GM13976 (cell line): Measurements from ENCODE around the gene BLTP2.

Source experiments
- DNase-seq: peaks from one replicate; pipeline ENCODE4 v3.0.0; 2012; ENCODE audit warnings: low spot score
- in situ Hi-C: fragments of 300-500 bp; cut with MboI; formaldehyde crosslinking; loops from one replicate; pipeline ENCODE4 v1.12.0; 2022; ENCODE audit warnings: low sequenced_read_pairs, mixed read lengths, inconsistent platforms; ENCODE audit not compliant: unreplicated experiment
- TF ChIP-seq, protein P1 (sequence below): IDR thresholded peaks from 2 replicates; pipeline ENCODE4 v1.5.1; 2012; ENCODE audit warnings: borderline replicate concordance, mild to moderate bottlenecking; ENCODE audit not compliant: insufficient read depth; ENCODE audit errors: extremely low read depth, missing control alignments, control extremely low read depth

The BLTP2 gene

GRCh38 chr17:28684963-28685362, 40.0 kb upstream of the BLTP2 start:
- TF ChIP-seq, protein P1, sequence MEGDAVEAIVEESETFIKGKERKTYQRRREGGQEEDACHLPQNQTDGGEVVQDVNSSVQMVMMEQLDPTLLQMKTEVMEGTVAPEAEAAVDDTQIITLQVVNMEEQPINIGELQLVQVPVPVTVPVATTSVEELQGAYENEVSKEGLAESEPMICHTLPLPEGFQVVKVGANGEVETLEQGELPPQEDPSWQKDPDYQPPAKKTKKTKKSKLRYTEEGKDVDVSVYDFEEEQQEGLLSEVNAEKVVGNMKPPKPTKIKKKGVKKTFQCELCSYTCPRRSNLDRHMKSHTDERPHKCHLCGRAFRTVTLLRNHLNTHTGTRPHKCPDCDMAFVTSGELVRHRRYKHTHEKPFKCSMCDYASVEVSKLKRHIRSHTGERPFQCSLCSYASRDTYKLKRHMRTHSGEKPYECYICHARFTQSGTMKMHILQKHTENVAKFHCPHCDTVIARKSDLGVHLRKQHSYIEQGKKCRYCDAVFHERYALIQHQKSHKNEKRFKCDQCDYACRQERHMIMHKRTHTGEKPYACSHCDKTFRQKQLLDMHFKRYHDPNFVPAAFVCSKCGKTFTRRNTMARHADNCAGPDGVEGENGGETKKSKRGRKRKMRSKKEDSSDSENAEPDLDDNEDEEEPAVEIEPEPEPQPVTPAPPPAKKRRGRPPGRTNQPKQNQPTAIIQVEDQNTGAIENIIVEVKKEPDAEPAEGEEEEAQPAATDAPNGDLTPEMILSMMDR: no peak
- DNase-seq: no peak

DNA sequence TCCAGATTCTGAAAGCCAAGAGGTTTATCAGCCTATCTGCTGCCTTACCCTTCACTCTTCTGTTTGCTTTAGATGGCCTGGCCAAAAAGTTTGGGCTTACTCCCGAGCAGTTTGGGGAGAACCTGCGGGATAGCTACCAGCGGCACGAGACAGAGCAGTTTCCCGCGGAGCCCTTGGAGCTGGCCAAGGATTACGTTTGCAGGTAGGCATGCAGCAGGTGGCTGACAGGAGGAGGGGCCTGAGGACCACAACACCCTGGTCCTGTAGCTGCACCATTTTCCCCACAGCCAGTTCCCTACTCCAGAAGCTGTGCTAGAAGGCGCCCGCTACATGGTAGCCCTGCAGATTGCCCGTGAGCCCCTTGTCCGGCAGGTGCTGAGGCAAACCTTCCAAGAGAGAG, 37.7 kb upstream of the BLTP2 start:
- TF ChIP-seq, protein P1: no peak
- in situ Hi-C loops: no loop called here
- DNase-seq: no peak

More at GRCh38 chr17:28684963-28685362, 40.0 kb upstream of the BLTP2 start:
- in situ Hi-C loops: no loop called here

DNA sequence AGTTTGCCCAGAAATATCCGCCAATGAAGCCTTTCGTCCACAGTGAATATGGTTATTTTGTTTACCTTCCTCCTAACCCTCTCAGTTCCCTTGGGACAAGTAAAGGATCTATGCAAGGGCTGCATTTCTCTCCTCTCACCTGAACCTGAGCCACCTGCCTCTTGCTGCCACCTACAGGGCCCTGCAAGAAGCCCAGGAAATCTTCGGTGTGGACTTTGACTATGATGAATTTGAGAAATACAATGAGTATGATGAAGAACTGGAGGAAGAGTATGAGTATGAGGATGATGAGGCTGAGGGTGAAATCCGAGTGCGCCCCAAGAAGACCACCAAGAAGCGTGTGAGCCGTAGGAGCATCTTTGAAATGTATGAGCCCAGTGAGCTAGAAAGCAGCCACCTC, 31.0 kb upstream of the BLTP2 start:
- TF ChIP-seq, protein P1: no peak
- in situ Hi-C loops: no loop called here
- DNase-seq: no peak

DNA sequence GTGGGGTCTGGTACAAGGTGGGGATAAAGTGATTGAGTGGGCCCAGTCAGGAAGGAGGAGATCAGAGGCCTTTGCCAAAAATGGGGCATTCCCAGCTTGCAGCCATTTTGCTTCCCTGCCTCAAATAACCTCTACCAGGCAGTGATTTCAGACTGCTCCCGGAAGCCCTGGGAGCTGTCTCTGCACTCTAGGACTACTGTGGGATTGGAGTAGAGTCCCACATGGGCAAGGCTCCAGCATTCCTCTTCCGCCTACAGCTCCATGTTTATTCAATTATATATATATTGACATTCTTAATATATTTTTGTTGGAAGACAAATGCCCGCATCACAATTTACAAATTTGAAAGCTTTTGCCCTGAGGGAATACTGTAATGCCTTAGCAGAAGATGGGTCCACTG, 30.5 kb upstream of the BLTP2 start:
- in situ Hi-C loops: no loop called here
- no peak for DNase-seq
- TF ChIP-seq, protein P1: no peak

DNA sequence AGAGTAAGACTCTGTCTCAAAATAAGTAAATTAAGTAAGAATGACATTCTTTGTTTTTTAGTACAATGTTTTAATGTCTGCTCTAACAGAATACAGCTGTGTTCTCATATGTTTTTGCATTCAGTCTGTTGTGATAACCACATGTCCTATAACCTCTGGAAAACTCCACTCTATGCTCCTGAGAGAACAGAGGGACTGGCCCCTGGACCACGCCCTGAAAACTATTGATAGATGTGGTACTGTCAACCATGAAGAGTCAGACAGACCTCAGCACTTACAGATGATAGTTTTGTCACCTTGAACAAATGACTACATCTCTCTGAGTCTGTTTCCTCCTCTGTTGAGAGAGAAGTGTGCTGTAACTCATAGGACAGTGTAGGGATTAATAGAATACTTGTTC, 25.0 kb upstream of the BLTP2 start:
- DNase-seq: no peak
- in situ Hi-C loops: no loop called here
- TF ChIP-seq, protein P1: no peak

- DNase-seq: no peak
- TF ChIP-seq, protein P1: no peak
Observed at GRCh38 chr17:28667870-28668269, 22.9 kb upstream of the BLTP2 start.

GRCh38 chr17:28665994-28666393, 21.0 kb upstream of the BLTP2 start:
- no peak for DNase-seq
- TF ChIP-seq, protein P1: no peak
- in situ Hi-C loops: no loop called here

More at GRCh38 chr17:28667870-28668269, 22.9 kb upstream of the BLTP2 start:
- in situ Hi-C loops: no loop called here
